GM19238 (cell line): ENCODE results near the gene APOF.
A peak's percentile ranks its signal among the peaks of the same experiment; 100 is the strongest.
"Not testable (repeated sequence)": the region's sequence is repeated elsewhere in the genome, so short reads cannot be mapped to it uniquely, and the experiment has no call there.

Experiments
- DNase-seq: peaks from one replicate; pipeline ENCODE4 v3.0.0; 2011; ENCODE audit warnings: low spot score; ENCODE audit not compliant: insufficient read length

The APOF gene

DNA sequence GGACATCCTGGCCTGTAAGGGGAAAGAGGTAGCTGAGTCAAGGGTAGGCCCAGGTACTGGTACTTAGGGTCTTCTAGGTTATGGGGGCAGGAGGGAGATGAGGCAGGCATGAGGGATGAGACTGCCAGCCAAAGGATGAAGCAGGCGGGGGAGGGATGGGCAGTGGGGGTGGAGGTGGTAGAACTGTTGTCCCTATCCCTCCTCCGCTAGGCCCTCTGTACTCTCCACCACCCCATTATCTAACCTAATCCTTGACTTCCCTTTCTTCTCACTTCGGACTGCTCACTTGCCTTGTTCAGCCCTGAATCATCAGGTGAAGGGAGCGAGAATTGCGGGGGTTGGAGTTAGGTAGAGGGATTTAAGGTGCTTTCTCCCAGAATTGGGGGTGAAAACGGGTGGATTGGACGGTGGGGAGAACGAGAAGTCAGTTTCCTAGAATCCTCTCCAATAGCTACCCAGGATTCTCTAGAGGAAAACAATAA is 29.4 kb downstream of the APOF start:
- no peak for DNase-seq

DNA sequence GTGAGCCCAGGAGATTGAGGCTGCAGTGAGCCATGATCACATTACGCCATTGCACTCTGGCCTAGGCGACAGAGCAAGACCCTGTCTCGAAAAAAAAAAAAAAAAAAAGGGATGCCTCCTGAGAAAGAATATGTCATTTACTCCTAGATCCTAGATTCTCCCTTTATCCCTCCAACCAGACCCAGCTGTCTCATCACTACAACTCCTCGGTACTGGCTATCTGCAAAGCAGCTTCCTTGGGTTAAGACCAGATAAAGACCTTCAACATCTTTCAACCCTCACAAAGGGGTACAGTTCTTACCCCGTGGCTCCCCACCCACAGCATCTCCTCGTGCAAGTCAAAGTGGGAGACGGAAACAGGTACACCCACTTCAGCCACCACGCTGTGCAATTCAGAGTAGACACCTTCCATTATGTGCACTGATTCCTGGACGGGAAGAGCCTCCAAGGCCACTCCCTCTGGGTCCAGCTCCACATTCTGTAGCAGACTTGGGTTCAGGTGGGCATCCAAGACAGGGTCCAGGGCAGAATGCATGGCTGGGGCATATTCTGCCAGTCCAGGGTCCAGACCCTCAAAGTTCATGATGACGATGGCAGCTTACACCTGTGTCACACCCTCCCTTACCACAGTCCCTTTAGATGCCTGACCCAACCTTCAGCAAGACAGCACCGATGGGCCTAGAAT is 30.0 kb downstream of the APOF start:
- DNase-seq, result no peak

- DNase-seq, result no peak
These were observed 31.6 kb downstream of the APOF start for GRCh38 chr12:56330936-56331490.

DNA sequence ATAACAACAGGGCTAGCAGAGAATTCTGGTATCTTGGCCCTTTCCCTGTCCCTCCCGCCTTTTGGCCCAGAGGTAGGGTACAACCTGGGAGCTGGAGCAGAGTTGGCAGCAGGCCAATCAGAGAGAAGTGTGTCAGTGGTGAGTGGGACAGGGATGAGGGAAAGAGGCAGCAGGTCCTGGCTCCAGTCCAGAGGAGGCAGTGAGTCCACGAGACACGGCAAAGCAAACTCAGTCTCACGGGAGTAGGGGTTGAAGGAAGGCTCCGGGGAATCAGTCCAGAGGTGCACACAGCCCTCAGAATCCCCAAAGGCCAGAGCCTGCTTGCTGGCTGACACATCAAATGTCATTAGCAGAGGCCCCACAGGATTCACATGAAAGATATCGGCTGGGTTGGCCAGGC is 36.1 kb downstream of the APOF start:
- no peak for DNase-seq

GRCh38 chr12:56326126-56326525 is 36.5 kb downstream of the APOF start:
- no peak for DNase-seq

- DNase-seq, result no peak
These were observed 38.5 kb downstream of the APOF start for GRCh38 chr12:56324206-56324605.

GRCh38 chr12:56321610-56322009 is 41.0 kb downstream of the APOF start:
- DNase-seq, result not testable (repeated sequence)

GRCh38 chr12:56321027-56321426 is 41.6 kb downstream of the APOF start:
- DNase-seq, result no peak

DNA sequence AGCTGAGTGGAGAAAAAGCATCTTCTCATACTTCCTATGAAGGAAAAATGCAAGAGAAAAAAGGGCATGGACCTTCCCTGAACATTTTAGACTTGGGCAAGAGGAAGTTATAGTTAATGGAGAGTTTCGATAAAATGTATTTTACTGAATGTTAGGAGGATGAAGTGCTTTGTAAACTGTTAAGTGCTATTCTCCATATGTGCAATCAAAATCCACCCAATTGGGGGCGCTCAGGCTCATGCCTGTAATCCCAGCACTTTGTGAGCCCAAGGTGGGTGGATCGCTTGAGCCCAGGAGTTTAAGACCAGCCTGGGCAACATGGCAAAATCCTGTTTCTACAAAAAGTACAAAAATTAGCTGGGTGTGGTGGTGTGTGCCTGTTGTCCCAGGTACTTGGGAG is 45.0 kb downstream of the APOF start:
- DNase-seq, result no peak

DNA sequence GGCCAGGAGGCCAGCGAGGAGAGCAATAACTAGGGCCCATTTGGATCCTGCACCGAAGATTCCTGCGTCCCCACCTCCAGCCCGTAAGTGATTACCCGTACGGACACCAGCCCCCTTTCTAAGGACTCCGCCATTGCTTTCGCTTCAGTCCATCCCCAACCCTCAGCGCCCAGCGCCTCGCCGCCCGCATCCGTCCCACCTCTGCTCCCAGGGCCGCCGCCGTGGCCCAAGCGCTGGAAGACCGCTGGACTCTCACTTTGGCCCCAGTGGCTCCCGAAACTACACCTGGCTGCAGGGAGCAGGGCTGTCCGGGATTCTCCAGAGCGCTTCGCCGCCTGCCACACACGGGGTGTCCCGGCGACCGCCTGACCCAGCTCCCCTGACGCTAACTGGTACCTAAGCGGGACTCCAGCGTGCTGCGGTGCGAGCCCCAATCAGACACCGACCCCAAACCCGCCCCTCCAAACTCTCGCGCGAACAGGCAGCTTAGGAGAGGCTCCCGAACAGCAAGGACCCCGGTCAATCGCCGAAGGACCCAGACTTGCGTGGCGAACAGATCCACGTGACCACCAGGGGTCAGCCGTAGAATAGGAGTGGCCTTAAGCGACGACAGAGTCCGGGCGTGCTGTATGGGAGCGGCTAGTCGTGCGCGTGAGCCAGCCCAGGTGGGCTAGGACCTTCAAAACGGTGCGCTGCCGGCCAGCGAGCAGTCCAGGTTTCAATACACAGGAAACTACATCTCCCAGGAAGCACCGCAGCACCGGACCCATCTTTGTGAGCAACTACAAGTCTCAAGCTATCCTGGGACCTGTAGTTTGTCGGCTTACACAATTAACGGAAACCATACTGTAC is 46.8 kb downstream of the APOF start, which contains the start of gene CNPY2:
CNPY2 (minus strand) TSS at position 367 of the 852 bp plus-strand sequence. CDS start 771 bp downstream, outside the sequence.
- DNase-seq, result peak; percentile 92

DNA sequence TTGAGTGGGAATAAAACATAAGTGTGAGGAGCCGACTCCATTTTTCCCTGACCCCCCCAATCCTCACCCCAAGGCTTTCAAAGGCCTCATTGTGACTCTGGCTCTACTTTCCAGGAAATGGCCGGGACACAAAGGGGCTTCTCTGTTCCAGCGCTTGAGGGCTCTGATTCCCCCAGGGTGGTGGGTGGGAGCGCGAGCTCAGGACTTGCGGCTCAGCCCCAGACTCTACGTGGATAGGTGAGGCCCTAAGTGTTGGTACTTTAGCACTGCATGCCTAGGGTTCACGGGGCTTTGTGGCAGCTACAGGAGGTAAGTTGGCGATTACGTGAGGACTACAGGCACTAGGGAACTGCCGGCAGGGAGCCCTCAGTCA is 47.4 kb downstream of the APOF start:
- no peak for DNase-seq

DNA sequence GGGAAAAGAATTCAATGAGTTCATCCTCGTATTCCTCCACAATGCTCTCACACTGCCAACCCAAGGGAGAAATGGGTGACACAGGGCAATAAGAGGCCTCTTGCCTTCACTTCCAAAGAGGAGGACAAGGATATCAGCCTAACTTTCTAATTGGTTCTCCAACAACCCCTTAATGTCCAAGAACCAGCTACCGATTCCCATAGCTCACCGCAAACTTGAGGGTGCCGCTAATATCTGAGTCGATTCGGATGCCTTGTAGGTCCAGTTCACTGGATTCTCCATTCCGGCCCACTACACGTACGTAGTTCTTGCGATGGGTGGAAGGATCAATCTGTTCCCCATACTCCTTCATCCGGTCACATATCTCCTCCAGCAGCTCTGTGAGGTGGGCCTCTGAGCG is 51.7 kb downstream of the APOF start:
- DNase-seq, result no peak
